GM18951 (cell line): ENCODE data around the gene CCDC182.

Experiments used
- POLR2A ChIP-seq: IDR thresholded peaks from 4 replicates; pipeline ENCODE4 v1.6.1; 2011; ENCODE audit warnings: mild to moderate bottlenecking; ENCODE audit not compliant: insufficient read length, insufficient read depth; ENCODE audit errors: extremely low read depth
- in situ Hi-C: fragments of 300-500 bp; cut with MboI; formaldehyde crosslinking; loops from one replicate; pipeline ENCODE4 v1.12.0; 2022; ENCODE audit warnings: low sequenced_read_pairs, mixed read lengths, inconsistent platforms; ENCODE audit not compliant: unreplicated experiment

Gene CCDC182

DNA sequence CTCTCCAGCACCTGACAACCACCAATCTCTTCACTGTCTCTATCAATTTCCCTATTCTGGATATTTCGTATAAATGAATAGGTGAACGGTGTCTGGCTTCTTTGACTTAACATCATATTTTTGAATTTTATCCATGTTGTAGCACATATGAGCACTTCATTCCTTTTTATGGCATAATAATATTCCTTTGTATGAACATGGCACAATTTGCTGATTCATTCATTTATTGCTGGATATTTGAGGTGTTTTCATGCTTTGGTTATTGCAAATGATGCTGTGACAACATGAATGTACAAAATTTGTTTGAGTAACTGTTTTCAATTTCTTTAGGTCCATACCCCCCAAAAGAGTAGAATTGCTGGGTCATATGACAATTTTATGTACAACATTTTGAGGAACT lies 12.0 kb downstream of the CCDC182 start:
- in situ Hi-C loops = loop anchor here (25.0 kb wide), 1 partner anchor 596 kb away; no protein-coding TSS in a partner anchor
- TF ChIP-seq POLR2A = no peak

DNA sequence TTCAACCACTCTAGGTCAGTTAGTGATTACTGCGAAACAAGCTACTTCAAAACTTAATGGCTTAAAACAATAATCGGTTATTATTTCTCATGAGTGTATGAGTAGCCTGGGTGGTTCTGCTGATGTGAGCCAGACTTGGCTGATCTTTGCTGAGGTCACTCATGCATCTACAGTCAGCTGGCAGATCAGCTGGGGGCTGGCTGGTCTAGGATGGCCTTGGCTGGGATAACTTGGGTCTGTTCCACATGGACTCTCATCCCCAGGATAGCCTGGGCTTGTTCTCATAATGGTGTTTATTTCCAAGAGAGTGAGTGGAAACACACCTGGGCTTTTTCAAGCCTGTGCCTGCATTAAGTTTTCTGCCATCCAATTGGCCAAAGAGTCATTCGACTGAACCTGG lies 13.0 kb downstream of the CCDC182 start:
- in situ Hi-C loops = loop anchor here (25.0 kb wide), 1 partner anchor 595 kb away; no protein-coding TSS in a partner anchor
- no peak for TF ChIP-seq POLR2A

GRCh38 chr17:57730026-57730701 lies 14.9 kb downstream of the CCDC182 start:
- no peak for TF ChIP-seq POLR2A
- in situ Hi-C loops = loop anchor here (25.0 kb wide), 1 partner anchor 593 kb away; no protein-coding TSS in a partner anchor

DNA sequence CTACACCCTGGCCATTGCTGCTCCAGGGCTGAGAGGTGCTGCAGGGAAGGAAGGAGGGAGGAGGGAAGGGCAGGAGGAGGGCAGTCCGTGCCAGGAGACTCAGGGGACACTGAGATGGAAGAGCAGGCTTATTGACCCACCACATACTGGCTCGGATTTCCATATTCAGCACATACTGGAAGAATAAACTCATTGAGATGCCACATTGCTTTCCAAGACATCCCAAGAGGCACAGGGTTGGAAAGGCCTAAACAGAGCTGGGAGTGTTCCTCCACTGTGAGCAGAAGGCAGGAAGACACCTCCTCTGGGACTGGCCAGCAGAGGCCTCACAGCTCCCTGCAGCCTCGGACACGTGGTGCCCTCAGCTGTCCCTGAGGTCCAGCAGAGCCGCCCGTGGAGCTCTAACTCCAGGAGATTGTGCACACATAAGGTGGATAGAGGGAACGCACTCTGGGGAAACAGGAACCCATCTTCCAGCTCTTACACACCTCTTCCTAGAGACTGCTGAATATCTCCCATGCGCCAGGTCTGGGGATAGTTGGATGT lies 17.4 kb downstream of the CCDC182 start:
- TF ChIP-seq POLR2A = no peak
- in situ Hi-C loops = loop anchor here (25.0 kb wide), 1 partner anchor 590 kb away; no protein-coding TSS in a partner anchor

GRCh38 chr17:57726838-57727237 lies 18.3 kb downstream of the CCDC182 start:
- in situ Hi-C loops = loop anchor here (25.0 kb wide), 1 partner anchor 590 kb away; no protein-coding TSS in a partner anchor
- no peak for TF ChIP-seq POLR2A

DNA sequence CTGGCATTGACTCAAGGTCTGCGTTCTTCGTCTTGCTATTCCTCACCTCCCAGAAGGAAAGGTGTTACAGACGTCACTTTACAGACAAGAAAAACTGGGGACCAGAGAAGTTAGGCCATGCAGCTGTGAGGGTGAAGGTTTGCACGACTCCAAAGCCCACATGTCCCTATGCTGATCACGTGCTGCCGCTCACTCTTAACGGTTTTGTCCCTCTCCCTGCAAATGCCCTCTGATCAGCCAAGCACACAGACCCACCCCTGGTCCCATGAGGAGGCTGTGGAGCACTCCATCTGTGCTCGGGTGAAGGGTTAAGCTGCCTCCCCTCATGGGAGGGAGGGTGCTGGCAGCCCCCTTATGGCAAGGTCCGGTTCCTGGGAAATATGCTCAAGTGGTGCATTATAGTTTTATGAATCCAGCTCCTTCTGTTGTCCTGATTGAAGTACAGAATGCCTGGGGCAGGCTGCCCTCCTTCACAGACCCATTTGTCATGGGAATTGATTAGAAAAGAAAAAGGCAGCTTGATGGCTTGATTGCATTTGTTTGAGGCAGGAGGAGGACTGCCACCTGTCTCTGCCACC lies 18.8 kb downstream of the CCDC182 start:
- TF ChIP-seq POLR2A = no peak
- in situ Hi-C loops = loop anchor here (25.0 kb wide), 1 partner anchor 589 kb away; no protein-coding TSS in a partner anchor

GRCh38 chr17:57724729-57725125 lies 20.4 kb downstream of the CCDC182 start:
- no peak for TF ChIP-seq POLR2A
- in situ Hi-C loops = loop anchor here (25.0 kb wide), 1 partner anchor 587 kb away; no protein-coding TSS in a partner anchor

- TF ChIP-seq POLR2A = no peak
- in situ Hi-C loops = no loop called here
Observed at GRCh38 chr17:57724026-57724728, 20.9 kb downstream of the CCDC182 start.

- TF ChIP-seq POLR2A = no peak
- in situ Hi-C loops = no loop called here
Observed at GRCh38 chr17:57723427-57724025, 21.6 kb downstream of the CCDC182 start.

DNA sequence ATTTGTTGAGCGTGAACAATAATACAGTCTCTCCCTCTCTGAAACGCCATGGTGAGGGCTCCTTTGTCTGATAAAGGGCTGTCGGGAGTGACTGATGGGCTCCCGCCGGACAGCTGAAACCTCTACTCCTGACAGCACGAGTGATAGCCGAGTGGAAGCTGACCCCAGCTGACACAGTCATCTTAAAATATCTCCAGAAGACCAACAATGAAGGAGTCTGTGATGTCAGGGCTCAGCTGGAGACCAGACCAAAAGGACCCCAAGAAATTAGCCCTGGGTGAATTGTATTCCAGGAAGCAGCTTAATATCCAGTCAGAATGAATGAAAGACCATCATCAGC lies 22.4 kb downstream of the CCDC182 start:
- no peak for TF ChIP-seq POLR2A
- in situ Hi-C loops = no loop called here

DNA sequence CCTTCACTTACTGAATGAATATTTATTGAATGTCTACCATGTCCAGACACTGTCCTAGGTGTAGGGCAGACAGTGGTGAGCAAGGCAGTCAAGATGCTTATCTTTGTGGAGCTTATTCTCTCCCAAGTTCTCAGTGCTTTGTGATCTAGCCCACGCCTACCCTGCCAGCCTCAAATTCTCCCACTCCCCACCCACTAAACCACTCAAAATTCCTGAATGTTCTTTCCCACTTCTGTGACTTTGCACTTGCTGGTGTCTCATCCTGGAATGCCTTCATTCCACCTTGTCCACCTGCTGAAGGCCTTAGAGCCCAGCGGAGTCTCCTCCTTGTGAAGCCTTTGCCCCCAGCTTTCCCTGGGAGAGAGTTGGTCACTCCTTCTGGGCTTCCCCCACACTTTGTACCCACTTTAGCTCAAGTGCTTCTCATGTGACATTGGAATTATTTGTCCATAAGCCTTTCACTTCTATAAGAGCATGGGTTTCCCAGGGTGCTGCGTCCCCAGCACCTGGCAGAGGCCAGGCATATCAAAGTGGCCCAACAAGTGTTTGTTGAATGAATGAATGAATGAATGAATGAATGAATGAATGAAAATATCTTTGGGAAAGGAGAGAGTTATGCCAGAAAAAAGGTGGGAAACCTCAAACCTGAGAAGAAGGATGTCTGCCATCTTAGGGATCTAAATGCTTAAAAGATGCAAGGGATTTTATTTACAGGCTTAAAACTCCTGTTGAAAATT lies 23.0 kb downstream of the CCDC182 start:
- in situ Hi-C loops = no loop called here

DNA sequence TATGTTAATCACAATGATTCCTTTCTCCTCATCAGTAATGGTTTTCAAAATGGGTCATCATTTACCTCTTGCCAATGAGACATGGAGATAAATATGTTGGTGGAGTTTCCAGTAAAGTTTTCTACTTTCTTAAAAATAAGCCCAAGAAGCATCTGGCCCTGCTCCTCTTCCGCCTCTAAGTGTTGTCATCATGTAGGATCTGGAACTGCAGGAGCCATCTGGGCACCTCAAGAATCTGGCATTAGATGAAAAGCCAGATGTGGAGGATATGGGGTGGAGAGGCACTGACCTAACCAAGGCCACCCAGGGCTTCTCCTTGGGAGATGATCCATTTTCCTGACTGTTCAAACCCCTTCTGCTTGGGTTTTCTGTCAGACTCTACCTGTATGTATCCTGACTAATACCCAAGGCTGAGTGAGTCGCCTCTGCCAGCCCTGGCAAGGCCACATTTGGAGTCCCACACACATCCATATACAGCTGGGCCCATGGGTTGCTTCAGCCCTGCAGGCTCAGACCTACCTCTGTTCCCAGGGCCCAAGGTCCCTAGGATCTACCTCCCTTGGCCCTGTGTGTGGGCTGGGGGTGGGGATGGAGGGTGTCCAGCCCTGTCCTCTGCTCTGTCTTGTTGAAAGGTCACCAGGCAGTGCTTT lies 24.6 kb downstream of the CCDC182 start:
- TF ChIP-seq POLR2A = no peak
- in situ Hi-C loops = no loop called here

More for the DNA sequence above, 23.0 kb downstream of the CCDC182 start:
- TF ChIP-seq POLR2A = no peak
